GM12878 (cell line): ENCODE measurements around the gene DHRS4. TPM values are rescaled to one million over a fixed set of nuclear protein-coding genes. Genes with fewer than 3 reads are reported as not detected.
"Not testable (repeated sequence)": the region's sequence is repeated elsewhere in the genome, so short reads cannot be mapped to it uniquely, and the experiment has no call there.

Experiments
- ATAC-seq: fragments of 200-7000 bp; cut with Tn5 transposase; 3 replicates; pipeline ENCODE4 v1.9.1; 2020; ENCODE audit warnings: mild to moderate bottlenecking, moderate library complexity
- BruUV-seq: library from RNA; stranded (reverse); fragments of 400-500 nt; replicated peaks from 2 replicates; lab custom pipeline; 2021; lab: Mats Ljungman, UMichigan
- CTCF ChIA-PET: fragments of 300-600 bp; sonication (Branson Sonifier 250); formaldehyde crosslinking; extraction: SDS; loops from one replicate; lab custom pipeline; 2021; ENCODE audit warnings: inconsistent platforms; lab: Yijun Ruan, JAX
- POLR2A ChIA-PET: fragments of 350-600 bp; formaldehyde crosslinking; extraction: SDS; loops from one replicate; lab custom pipeline; 2021; ENCODE audit warnings: inconsistent platforms; lab: Charles Lee
- RAD21 ChIA-PET: fragments of 300-600 bp; sonication (Branson Sonifier 250); formaldehyde crosslinking; loops from one replicate; lab custom pipeline; 2023; ENCODE audit warnings: antibody characterized with exemption; ENCODE audit not compliant: unreplicated experiment; lab: Charles Lee
- SMC1A ChIA-PET: fragments of 300-600 bp; sonication (Branson Sonifier 250); formaldehyde crosslinking; loops from one replicate; lab custom pipeline; 2023; ENCODE audit not compliant: unreplicated experiment, uncharacterized antibody; lab: Charles Lee
- DNase-seq: peaks from one replicate; pipeline ENCODE4 v3.0.0-alpha.2; 2011; ENCODE audit warnings: low read depth, low spot score
- FAIRE-seq: peaks from 3 replicates; lab custom pipeline; 2011; peaks lifted over from hg19 to GRCh38; lab: Jason Lieb, UNC
- H2AFZ ChIP-seq: 2 replicates; pipeline ENCODE4 v1.6.0; 2011; ENCODE audit warnings: low read depth, low read length, control low read depth; ENCODE audit not compliant: control insufficient read depth
- H3K27ac ChIP-seq: 2 replicates; pipeline ENCODE4 v1.5.1; 2011; ENCODE audit warnings: control low read depth; ENCODE audit not compliant: control insufficient read depth, insufficient read depth
- H3K27me3 ChIP-seq, 2 experiments: replicated peaks in 1 of 2; 2 replicates each; pipeline versions ENCODE4 v1.6.0 to v1.6.1; 2011; ENCODE audit warnings: low read length in 1 of 2; ENCODE audit not compliant: control insufficient read depth in 2 of 2, insufficient read depth in 2 of 2
- H3K36me3 ChIP-seq, 2 experiments: 2 replicates each; pipeline ENCODE4 v1.5.1; 2011; ENCODE audit warnings: low read length in 1 of 2; ENCODE audit not compliant: control insufficient read depth in 2 of 2, insufficient read depth in 2 of 2
- H3K4me1 ChIP-seq: 2 replicates; pipeline ENCODE4 v1.6.1; 2011; ENCODE audit warnings: mild to moderate bottlenecking, low read length, moderate library complexity, mixed read lengths; ENCODE audit not compliant: control insufficient read depth, insufficient read depth
- H3K4me2 ChIP-seq: 2 replicates; pipeline ENCODE4 v1.6.0; 2011; ENCODE audit warnings: control low read depth; ENCODE audit not compliant: control insufficient read depth, insufficient read depth
- H3K4me3 ChIP-seq: fragments of 200-600 bp; sonication (generic); 2 replicates; pipeline ENCODE4 v1.5.1; 2016
- H3K79me2 ChIP-seq: 2 replicates; pipeline ENCODE4 v1.6.0; 2011; ENCODE audit warnings: low read length; ENCODE audit not compliant: control insufficient read depth, insufficient read depth
- H3K9ac ChIP-seq: 2 replicates; pipeline ENCODE4 v1.8.0; 2011; ENCODE audit warnings: low read length, control low read depth, mixed read lengths; ENCODE audit not compliant: control insufficient read depth, insufficient read depth
- H3K9me3 ChIP-seq: replicated peaks from 3 replicates; pipeline ENCODE4 v1.5.1; 2011; ENCODE audit warnings: mild to moderate bottlenecking, low read length; ENCODE audit not compliant: control insufficient read depth, insufficient read depth
- H4K20me1 ChIP-seq: 2 replicates; pipeline ENCODE4 v1.6.0; 2011; ENCODE audit not compliant: control insufficient read depth, insufficient read depth
- EED ChIP-seq: sonication (generic); IDR thresholded peaks from 2 replicates; pipeline ENCODE4 v1.6.1; 2016; ENCODE audit warnings: antibody characterized with exemption, low read depth
- JUNB ChIP-seq: IDR thresholded peaks from 2 replicates; pipeline ENCODE4 v1.6.1; 2016; ENCODE audit warnings: antibody characterized with exemption, mild to moderate bottlenecking
- RUNX3 ChIP-seq: IDR thresholded peaks from 2 replicates; pipeline ENCODE4 v1.6.1; 2012; ENCODE audit warnings: low read length, inconsistent platforms
- WGBS: methylation state at CpG from one replicate; pipeline ENCODE4 v1.1.6; 2016; ENCODE audit warnings: low lambda C conversion rate; ENCODE audit not compliant: insufficient replicate concordance, insufficient coverage; ENCODE audit errors: missing lambda C conversion rate; 5-methylcytosine and 5-hydroxymethylcytosine counted together
- in situ Hi-C: fragments of 300-500 bp; cut with MboI; formaldehyde crosslinking; loops from 9 replicates; pipeline ENCODE4 v1.14.3; 2018; ENCODE audit warnings: mixed read lengths
- intact Hi-C: fragments of 100-400 bp; cut with micrococcal nuclease; formaldehyde crosslinking; loops from one replicate; pipeline ENCODE4 v1.14.2; 2022; ENCODE audit not compliant: unreplicated experiment
- polyA plus RNA-seq, 11 experiments: library from polyadenylated mRNA; depleted of rRNA in 4 of 11; unstranded in 6 of 11; stranded (reverse) in 5 of 11; fragments of >200 nt; fragmentation: Nextera tagmentation in 4 of 11; fragmentation: Illumina TruSeq in 1 of 11; extraction: Ambion mirVana in 4 of 11; extraction: Trizol in 1 of 11; gene quantifications; 1 replicate in 1 of 11; 2 replicates in 10 of 11; pipeline versions ENCODE4 v1.2.1 to v1.2.3, GENCODE V29; 2011 to 2016; ENCODE audit warnings: inconsistent platforms in 2 of 11, missing spikeins in 2 of 11, low read depth in 1 of 11
- total RNA-seq, 4 experiments: library from RNA; depleted of rRNA in 3 of 4; stranded (reverse); fragments of >200 nt in 3 of 4; fragmentation: Illumina TruSeq in 1 of 4; extraction: Trizol in 1 of 4; gene quantifications; 2 replicates each; pipeline versions ENCODE4 v1.2.1 to v1.2.3, GENCODE V29; 2013 to 2021

DHRS4 gene
- total and polyA plus RNA-seq, 10 of the 15 experiments (the other 5 are each of a cell fraction or from before 2014, with no cell fraction given), result 2.4 to 38.1 (median 22.2) TPM

DNA sequence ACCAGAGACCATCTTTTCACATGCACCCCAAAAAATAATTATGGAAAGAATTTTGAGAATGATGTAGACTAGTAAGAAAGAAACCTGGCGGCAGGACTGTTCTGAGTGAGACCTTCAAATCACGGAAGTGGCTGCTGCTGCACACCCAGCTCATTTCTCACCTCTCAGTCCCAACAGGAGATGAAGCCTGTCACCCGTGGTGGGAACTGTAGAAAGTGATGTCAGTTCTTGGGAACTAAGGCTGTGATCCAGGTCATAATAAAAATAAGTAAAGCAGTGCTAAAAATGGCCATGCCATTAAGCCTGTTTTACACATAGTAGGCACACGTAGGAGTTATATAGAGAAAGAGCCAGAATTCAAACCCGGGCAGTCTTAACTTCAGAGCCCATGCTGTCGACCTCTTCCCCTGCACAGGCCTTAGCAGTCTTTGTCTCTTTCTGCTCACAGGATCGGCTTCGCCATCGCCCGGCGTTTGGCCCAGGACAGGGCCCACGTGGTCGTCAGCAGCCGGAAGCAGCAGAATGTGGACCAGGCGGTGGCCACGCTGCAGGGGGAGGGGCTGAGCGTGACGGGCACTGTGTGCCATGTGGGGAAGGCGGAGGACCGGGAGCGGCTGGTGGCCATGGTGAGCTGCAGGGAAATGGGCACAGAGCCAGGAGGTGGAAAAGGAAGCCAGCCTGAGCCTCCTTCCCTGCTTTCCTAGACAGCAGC is 36.3 kb downstream of the DHRS4 start:
- Histone ChIP-seq H3K4me3 (peak overlapping the region; percentile 72), H3K27ac (peak overlapping the region; percentile 73), H3K4me2 (peak overlapping the region; percentile 71; the same call in 1 of the 2 replicates)
- DNase-seq, in situ Hi-C loops, FAIRE-seq, BruUV-seq, H3K9ac ChIP-seq, H3K27me3 ChIP-seq, H3K79me2 ChIP-seq, RAD21 ChIA-PET, H2AFZ ChIP-seq, intact Hi-C loops, H3K36me3 ChIP-seq, H3K4me1 ChIP-seq, H3K9me3 ChIP-seq, H4K20me1 ChIP-seq: not testable (repeated sequence)
- CTCF ChIA-PET, result interaction anchor here (1.0 kb wide), 1 partner anchor 171 kb away, joined by 3 read pairs; the partner anchor contains the start of gene IRF9
- WGBS, result 64% methylated on average over 15 of the region's 21 CpGs
- SMC1A ChIA-PET, result interaction anchor here (0.7 kb wide), 1 partner anchor 101 kb away, joined by 3 read pairs; no protein-coding TSS in a partner anchor
- TF ChIP-seq JUNB, result peak; percentile 51
- TF ChIP-seq RUNX3, result 0 out of 2 replicates have a peak, but pooled peaks have one; percentile 16
- peak; percentile 43; the same call in 1 of the 2 replicates for TF ChIP-seq EED
- POLR2A ChIA-PET, result interaction anchor here (0.6 to 0.7 kb wide), 2 partner anchors 85 to 222 kb away, joined by 3 read pairs; no protein-coding TSS in a partner anchor
- peak; percentile 65 for ATAC-seq

DNA sequence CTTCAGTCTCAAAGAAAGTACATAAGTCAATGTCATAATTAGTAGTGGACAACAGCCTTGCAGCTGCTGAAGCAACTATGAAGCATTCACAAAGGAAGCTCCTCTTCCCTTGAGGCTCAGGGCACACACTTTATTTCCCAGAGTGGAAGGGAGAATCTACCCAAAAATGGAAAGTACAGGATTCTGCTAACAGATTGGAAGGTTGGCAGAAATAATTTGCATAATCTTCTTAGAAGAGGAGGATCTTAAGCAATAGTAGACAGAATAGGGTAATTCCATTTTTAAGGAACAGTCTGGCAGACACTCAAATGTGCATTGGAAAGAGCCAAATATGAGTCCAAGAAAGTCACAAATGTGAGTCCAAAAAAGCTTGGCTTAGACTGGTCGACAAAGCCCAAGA is 37.4 kb downstream of the DHRS4 start:
- RAD21 ChIA-PET, H4K20me1 ChIP-seq, intact Hi-C loops, ATAC-seq, CTCF ChIA-PET, H3K4me1 ChIP-seq, FAIRE-seq, H3K27ac ChIP-seq, BruUV-seq, SMC1A ChIA-PET, DNase-seq, H3K9ac ChIP-seq, H2AFZ ChIP-seq, H3K4me3 ChIP-seq, H3K27me3 ChIP-seq, in situ Hi-C loops, H3K9me3 ChIP-seq, H3K79me2 ChIP-seq, H3K36me3 ChIP-seq, H3K4me2 ChIP-seq: not testable (repeated sequence)
- 100% methylated on average over 1 of the region's 1 CpG for WGBS
- POLR2A ChIA-PET, result interaction anchor here (0.6 kb wide), 1 partner anchor 221 kb away, joined by 3 read pairs; no protein-coding TSS in a partner anchor

DNA sequence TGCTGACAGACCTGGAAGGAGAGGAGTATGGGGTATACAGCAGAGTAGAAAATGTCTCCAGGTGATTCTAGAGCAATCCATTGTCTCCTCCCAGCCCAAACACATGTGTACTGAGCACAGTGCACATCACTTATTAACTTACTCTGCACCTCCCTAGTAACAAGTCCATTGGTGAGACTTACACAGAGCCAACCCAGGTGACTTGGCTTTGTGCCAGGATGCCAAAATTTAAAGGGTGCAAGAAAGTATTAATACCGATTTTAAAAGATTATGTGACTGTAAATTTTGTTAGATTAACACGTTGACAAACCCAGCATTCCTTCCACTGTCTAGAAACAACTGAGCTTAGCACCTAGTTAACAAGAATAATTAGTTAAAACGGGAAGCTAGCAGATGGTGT is 39.5 kb downstream of the DHRS4 start:
- in situ Hi-C loops, BruUV-seq, H3K27ac ChIP-seq, H3K79me2 ChIP-seq, intact Hi-C loops, ATAC-seq, DNase-seq, H3K36me3 ChIP-seq, H3K9ac ChIP-seq, H3K9me3 ChIP-seq, CTCF ChIA-PET, H2AFZ ChIP-seq, H4K20me1 ChIP-seq, H3K27me3 ChIP-seq, FAIRE-seq, RAD21 ChIA-PET, H3K4me2 ChIP-seq, H3K4me3 ChIP-seq, SMC1A ChIA-PET, POLR2A ChIA-PET, H3K4me1 ChIP-seq: not testable (repeated sequence)
- WGBS, result 98% methylated on average over 3 of the region's 3 CpGs
